GM12891 (cell line): ENCODE measurements around the gene KIDINS220.

ENCODE experiments used
- POLR2AphosphoS5 ChIP-seq: IDR thresholded peaks from 2 replicates; pipeline ENCODE4 v1.6.1; 2011; ENCODE audit warnings: low read depth, low read length, control low read depth
- TAF1 ChIP-seq: IDR thresholded peaks from 2 replicates; pipeline ENCODE4 v1.6.1; 2011; ENCODE audit warnings: low read depth, low read length, control low read depth

- no peak for TF ChIP-seq TAF1
- TF ChIP-seq POLR2AphosphoS5: no peak
Measured at GRCh38 chr2:8728305-8729015, 109.0 kb downstream of the KIDINS220 start.
